Measurements from ENCODE around the gene YJEFN3. TPM values are rescaled to one million over a fixed set of nuclear protein-coding genes. Genes with fewer than 3 reads are reported as not detected.

Gene YJEFN3
- total and polyA plus RNA-seq, 2 of the 8 experiments (the other 6 are each of a cell fraction or from before 2014, with no cell fraction given) = 5.7 to 9.4 TPM

DNA sequence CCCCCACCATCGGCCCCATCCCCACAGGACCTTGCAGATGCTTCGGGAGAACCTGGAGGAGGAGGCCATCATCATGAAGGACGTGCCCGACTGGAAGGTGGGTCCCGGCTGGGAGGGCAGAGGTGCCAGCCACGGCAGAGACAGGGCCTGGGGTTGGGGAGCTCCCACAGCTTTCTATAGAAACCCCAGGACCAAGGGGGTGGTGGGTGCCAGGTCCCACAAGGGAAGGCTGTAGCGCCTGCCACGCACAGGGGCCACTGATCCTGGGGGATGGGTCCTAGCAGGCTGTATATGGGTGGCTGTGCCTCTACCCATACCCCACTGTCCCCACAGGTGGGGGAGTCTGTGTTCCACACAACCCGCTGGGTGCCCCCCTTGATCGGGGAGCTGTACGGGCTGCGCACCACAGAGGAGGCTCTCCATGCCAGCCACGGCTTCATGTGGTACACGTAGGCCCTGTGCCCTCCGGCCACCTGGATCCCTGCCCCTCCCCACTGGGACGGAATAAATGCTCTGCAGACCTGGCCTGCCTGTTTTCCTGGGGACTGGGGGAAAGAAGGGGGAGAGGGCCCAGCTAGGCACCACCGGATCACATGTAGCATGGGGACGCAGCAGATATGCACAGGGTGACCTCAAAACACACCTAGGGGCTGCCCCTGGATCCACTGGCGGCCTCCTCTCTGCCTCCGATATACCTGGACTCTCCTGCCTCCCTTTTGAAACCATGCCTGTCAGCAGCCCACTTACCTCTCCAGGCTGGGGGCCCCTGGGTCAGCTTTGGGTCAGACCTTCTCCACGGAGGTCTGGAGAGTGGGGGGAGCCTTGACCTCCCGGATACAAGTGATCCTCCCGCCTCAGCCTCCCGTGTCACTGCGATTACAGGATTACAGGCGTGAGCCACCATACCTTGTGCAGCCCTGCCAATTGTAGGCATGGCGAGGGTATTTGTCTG is 761 bp upstream of the YJEFN3 start (continued):
- TF ChIP-seq CHD7 (IDR thresholded peaks at IDR 0.05; ENCODE audit: insufficient replicate concordance, low read length) (no peak), RXRA (IDR thresholded peaks at IDR 0.05; ENCODE audit: insufficient read depth, low read depth, low read length) (no peak)

Measured in H1 (cell line).